Activated naive CD4-positive, alpha-beta T cell (primary cell): ENCODE data around the gene MROH7.

Experiments used
- DNase-seq, 4 experiments: peaks; one replicate each; lab custom pipeline; 2025; lab: John Stamatoyannopoulos, UW

Gene MROH7

GRCh38 chr1:54640863-54641836, at the start of gene MROH7:
TSS of gene MROH7 (plus strand) at chr1:54641786. CDS start at chr1:54652927, 11,141 bp downstream.
- no peak for DNase-seq

GRCh38 chr1:54593571-54594160, 47.9 kb upstream of the MROH7 start:
- DNase-seq, result no peak

- DNase-seq, result no peak
Measured at GRCh38 chr1:54594463-54594862, 47.1 kb upstream of the MROH7 start.

- DNase-seq, result no peak
Measured at GRCh38 chr1:54595956-54596498, 45.6 kb upstream of the MROH7 start.

- no peak for DNase-seq
Measured at GRCh38 chr1:54596756-54597155, 44.8 kb upstream of the MROH7 start.

- no peak for DNase-seq
Measured at GRCh38 chr1:54597455-54598030, 44.0 kb upstream of the MROH7 start.

GRCh38 chr1:54599211-54599823, 42.3 kb upstream of the MROH7 start:
- DNase-seq, result no peak

- no peak for DNase-seq
Measured at GRCh38 chr1:54600947-54601721, 40.5 kb upstream of the MROH7 start.

GRCh38 chr1:54601730-54602129, 39.9 kb upstream of the MROH7 start:
- DNase-seq, result no peak

- DNase-seq, result no peak
Measured at GRCh38 chr1:54602554-54602953, 39.0 kb upstream of the MROH7 start.

- DNase-seq, result no peak
Measured at GRCh38 chr1:54603241-54603640, 38.3 kb upstream of the MROH7 start.

GRCh38 chr1:54604051-54604450, 37.5 kb upstream of the MROH7 start:
- DNase-seq, result no peak

GRCh38 chr1:54604572-54605370, 36.8 kb upstream of the MROH7 start:
- DNase-seq, result peak in 2 of 4 experiments; percentile 16 to 21

GRCh38 chr1:54606096-54606989, 35.2 kb upstream of the MROH7 start:
- no peak for DNase-seq

- no peak for DNase-seq
Measured at GRCh38 chr1:54606990-54607325, 34.6 kb upstream of the MROH7 start.

GRCh38 chr1:54607821-54608565, 33.6 kb upstream of the MROH7 start:
- DNase-seq, result no peak

GRCh38 chr1:54608566-54609230, 32.9 kb upstream of the MROH7 start:
- no peak for DNase-seq

GRCh38 chr1:54609301-54609921, 32.2 kb upstream of the MROH7 start:
- DNase-seq, result no peak
